SK-N-SH (cell line): ENCODE results near the gene OR11H7. TPM values are rescaled to one million over a fixed set of nuclear protein-coding genes. Genes with fewer than 3 reads are reported as not detected.

ENCODE experiments used
- CTCF ChIA-PET: fragments of 300-600, 350-600 bp; formaldehyde crosslinking; extraction: SDS; loops from one replicate; lab custom pipeline; 2021; lab: Yijun Ruan, JAX
- POLR2A ChIA-PET: fragments of 350-600 bp; sonication (Branson Sonifier 250); formaldehyde crosslinking; extraction: SDS; loops from one replicate; lab custom pipeline; 2020; ENCODE audit warnings: antibody characterized with exemption, inconsistent platforms; lab: Yijun Ruan, JAX
- DNase-seq: peaks from one replicate; pipeline ENCODE4 v3.0.0; 2012
- H2AFZ ChIP-seq: fragments of 200-600 bp; sonication (generic); 2 replicates; pipeline ENCODE4 v1.8.1; 2016; ENCODE audit warnings: antibody characterized with exemption, mild to moderate bottlenecking, low read depth
- H3F3A ChIP-seq: fragments of 200-600 bp; sonication (generic); replicated peaks from 2 replicates; pipeline ENCODE3; 2016; ENCODE audit warnings: antibody characterized with exemption, mild to moderate bottlenecking; ENCODE audit not compliant: insufficient read depth
- H3K27ac ChIP-seq, 2 experiments: fragments of 200-500 bp in 1 of 2; fragments of 200-600 bp in 1 of 2; sonication (Bioruptor generic) in 1 of 2; sonication (generic), shearing (Covaris generic) in 1 of 2; 2 replicates each; pipeline versions ENCODE4 v1.5.1 to v1.6.1; 2014 to 2016; ENCODE audit warnings: low read depth in 2 of 2, inconsistent platforms in 1 of 2, low read length in 1 of 2, mild to moderate bottlenecking in 1 of 2, mixed read lengths in 1 of 2
- H3K27me3 ChIP-seq: fragments of 200-600 bp; sonication (generic), shearing (Covaris generic); 2 replicates; pipeline ENCODE4 v1.6.1; 2016; ENCODE audit warnings: mixed run types; ENCODE audit not compliant: insufficient read depth
- H3K36me3 ChIP-seq, 2 experiments: fragments of 200-500 bp in 1 of 2; fragments of 200-600 bp in 1 of 2; sonication (Bioruptor generic) in 1 of 2; sonication (generic) in 1 of 2; replicated peaks in 1 of 2; 2 replicates each; pipeline versions ENCODE3 to v1.5.1; 2014 to 2016; ENCODE audit warnings: low read length in 1 of 2, mild to moderate bottlenecking in 1 of 2; ENCODE audit not compliant: insufficient read depth in 2 of 2, control insufficient read depth in 1 of 2
- H3K4me1 ChIP-seq, 2 experiments: fragments of 200-500 bp in 1 of 2; fragments of 200-600 bp in 1 of 2; sonication (Bioruptor generic) in 1 of 2; sonication (generic), shearing (Covaris generic) in 1 of 2; 2 replicates each; pipeline versions ENCODE4 v1.5.1 to v1.6.1; 2014 to 2016; ENCODE audit warnings: low read depth in 1 of 2, low read length in 1 of 2, mixed run types in 1 of 2; ENCODE audit not compliant: insufficient read depth in 2 of 2, control insufficient read depth in 1 of 2
- H3K4me2 ChIP-seq: fragments of 200-600 bp; sonication (generic), shearing (Covaris generic); 2 replicates; pipeline ENCODE4 v1.6.1; 2017; ENCODE audit warnings: mixed run types
- H3K4me3 ChIP-seq, 2 experiments: fragments of 200-500 bp in 1 of 2; fragments of 200-600 bp in 1 of 2; sonication (Bioruptor generic) in 1 of 2; sonication (generic), shearing (Covaris generic) in 1 of 2; 2 replicates each; pipeline versions ENCODE4 v1.5.1 to v1.8.1; 2014 to 2016; ENCODE audit warnings: low read depth in 2 of 2, inconsistent platforms in 1 of 2, low read length in 1 of 2, mild to moderate bottlenecking in 1 of 2, mixed read lengths in 1 of 2, moderate library complexity in 1 of 2
- H3K79me2 ChIP-seq: fragments of 200-600 bp; sonication (generic); 2 replicates; pipeline ENCODE4 v1.8.1; 2017; ENCODE audit warnings: mild to moderate bottlenecking; ENCODE audit not compliant: insufficient read depth
- H3K9ac ChIP-seq: fragments of 200-600 bp; sonication (generic); 2 replicates; pipeline ENCODE4 v1.6.1; 2017; ENCODE audit warnings: mixed run types
- H3K9me2 ChIP-seq: fragments of 200-600 bp; sonication (generic); 2 replicates; pipeline ENCODE4 v1.6.1; 2017; ENCODE audit warnings: mixed run types
- H3K9me3 ChIP-seq: fragments of 200-600 bp; sonication (generic); 2 replicates; pipeline ENCODE4 v1.6.1; 2017; ENCODE audit warnings: mixed run types, mild to moderate bottlenecking, moderate library complexity
- H4K20me1 ChIP-seq: fragments of 200-600 bp; sonication (generic); 2 replicates; pipeline ENCODE4 v1.6.1; 2017; ENCODE audit warnings: mild to moderate bottlenecking, mixed run types; ENCODE audit not compliant: insufficient read depth
- CTCF ChIP-seq: fragments of 200-600 bp; sonication (generic); IDR thresholded peaks from 2 replicates; pipeline ENCODE4 v1.6.1; 2017; ENCODE audit warnings: antibody characterized with exemption, mild to moderate bottlenecking, moderate library complexity
- ELF1 ChIP-seq: IDR thresholded peaks from 2 replicates; pipeline ENCODE4 v1.4.0; 2012
- FOSL2 ChIP-seq: IDR thresholded peaks from 2 replicates; pipeline ENCODE4 v1.4.0; 2012; ENCODE audit warnings: low read depth, mild to moderate bottlenecking, moderate library complexity, borderline replicate concordance
- FOXJ3 ChIP-seq: sonication (generic); formaldehyde crosslinking; IDR thresholded peaks from 2 replicates; pipeline ENCODE4 v1.5.1; 2020; ENCODE audit warnings: mild to moderate bottlenecking, missing genetic modification reagents
- GABPA ChIP-seq: IDR thresholded peaks from 2 replicates; pipeline ENCODE4 v1.4.0; 2012; ENCODE audit warnings: low read depth, mild to moderate bottlenecking
- GATA2 ChIP-seq: sonication (generic); formaldehyde crosslinking; IDR thresholded peaks from 2 replicates; pipeline ENCODE4 v1.5.0; 2020; ENCODE audit warnings: mild to moderate bottlenecking, missing genetic modification reagents
- IRF3 ChIP-seq: fragments of 150-350 bp; IDR thresholded peaks from 2 replicates; pipeline ENCODE4 v1.6.1; 2016; ENCODE audit warnings: mild to moderate bottlenecking, low read depth, low read length
- MAX ChIP-seq: IDR thresholded peaks from 2 replicates; pipeline ENCODE4 v1.4.0; 2012; ENCODE audit warnings: low read depth
- MXI1 ChIP-seq: IDR thresholded peaks from 2 replicates; pipeline ENCODE4 v1.6.1; 2012; ENCODE audit warnings: mild to moderate bottlenecking, low read depth, low read length, improper control_type of control experiment
- PBX3 ChIP-seq: IDR thresholded peaks from 2 replicates; pipeline ENCODE4; 2012
- POLR2AphosphoS5 ChIP-seq: IDR thresholded peaks from 2 replicates; pipeline ENCODE4 v1.6.1; 2012; ENCODE audit warnings: low read depth, low read length
- REST ChIP-seq: IDR thresholded peaks from 2 replicates; pipeline ENCODE4 v1.6.1; 2012; ENCODE audit warnings: mild to moderate bottlenecking, low read depth, low read length, moderate library complexity
- RXRA ChIP-seq: IDR thresholded peaks from 2 replicates; pipeline ENCODE4 v1.4.0; 2012; ENCODE audit warnings: low read depth, mild to moderate bottlenecking, borderline replicate concordance
- SIN3A ChIP-seq: IDR thresholded peaks from 2 replicates; pipeline ENCODE4 v1.6.1; 2012; ENCODE audit warnings: low read depth, mild to moderate bottlenecking, low read length, moderate library complexity, borderline replicate concordance
- YY1 ChIP-seq: IDR thresholded peaks from 2 replicates; pipeline ENCODE4 v1.4.0; 2012; ENCODE audit warnings: low read depth, mild to moderate bottlenecking
- WGBS: methylation state at CpG from one replicate; pipeline ENCODE4 v1.1.6; 2017; ENCODE audit warnings: low lambda C conversion rate; 5-methylcytosine and 5-hydroxymethylcytosine counted together
- polyA plus RNA-seq, 3 experiments: library from polyadenylated mRNA; depleted of rRNA; stranded (reverse); fragments of >200 nt; gene quantifications; 2 replicates each; pipeline ENCODE4 v1.2.3, GENCODE V29; 2012
- TF ChIP-seq, protein P1 (sequence below): fragments of 150-350 bp; IDR thresholded peaks from 2 replicates; pipeline ENCODE4 v1.6.1; 2017; ENCODE audit warnings: antibody characterized with exemption, low read length, low read depth, borderline replicate concordance

Gene OR11H7
- polyA plus RNA-seq, 1 of the 3 experiments (the other 2 are of a cell fraction): not detected

- POLR2A ChIA-PET: no interaction called here
Observed at GRCh38 chr14:20191396-20191795, 37.4 kb upstream of the OR11H7 start.

GRCh38 chr14:20194101-20194500, 34.7 kb upstream of the OR11H7 start:
- Histone ChIP-seq H3K79me2 (no peaks in the 10 kb centered on the region), H3K4me2 (no peak overlapping the region), H3K9me3 (no peaks in the 10 kb centered on the region), H3K36me3 (no peaks in the 10 kb centered on the region), H3K4me3 (no peak overlapping the region), H4K20me1 (no peaks in the 10 kb centered on the region), H3K27ac (no peak overlapping the region), H3K27me3 (peaks cover 48% of the 10 kb centered on the region), H3K9ac (no peak overlapping the region), H3K9me2 (no peaks in the 10 kb centered on the region), H2AFZ (no peak overlapping the region), H3F3A (no peaks in the 10 kb centered on the region), H3K4me1 (no peaks in the 10 kb centered on the region)
- POLR2A ChIA-PET: no interaction called here
- no peak for DNase-seq
- CTCF ChIA-PET: no interaction called here
- TF ChIP-seq MXI1: no peak
- no peak for TF ChIP-seq FOXJ3
- no peak for TF ChIP-seq GABPA
- TF ChIP-seq IRF3: no peak
- no peak for TF ChIP-seq FOSL2
- TF ChIP-seq PBX3: no peak
- TF ChIP-seq GATA2 (CRISPR knock-in tag): no peak
- TF ChIP-seq POLR2AphosphoS5: no peak
- TF ChIP-seq ELF1: no peak
- TF ChIP-seq YY1: no peak
- TF ChIP-seq SIN3A: no peak
- no peak for TF ChIP-seq CTCF
- TF ChIP-seq, protein P1, sequence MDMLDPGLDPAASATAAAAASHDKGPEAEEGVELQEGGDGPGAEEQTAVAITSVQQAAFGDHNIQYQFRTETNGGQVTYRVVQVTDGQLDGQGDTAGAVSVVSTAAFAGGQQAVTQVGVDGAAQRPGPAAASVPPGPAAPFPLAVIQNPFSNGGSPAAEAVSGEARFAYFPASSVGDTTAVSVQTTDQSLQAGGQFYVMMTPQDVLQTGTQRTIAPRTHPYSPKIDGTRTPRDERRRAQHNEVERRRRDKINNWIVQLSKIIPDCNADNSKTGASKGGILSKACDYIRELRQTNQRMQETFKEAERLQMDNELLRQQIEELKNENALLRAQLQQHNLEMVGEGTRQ: no peak
- TF ChIP-seq MAX: no peak

More at GRCh38 chr14:20191396-20191795, 37.4 kb upstream of the OR11H7 start:
- H3K4me2 ChIP-seq: no peak overlapping the region
- 12% methylated on average over 3 of the region's 3 CpGs for WGBS
- no peaks in the 10 kb centered on the region for H3K9me3 ChIP-seq
- H2AFZ ChIP-seq: no peak overlapping the region
- H3K4me1 ChIP-seq: no peaks in the 10 kb centered on the region
- DNase-seq: no peak
- H3K27me3 ChIP-seq: peaks cover 36% of the 10 kb centered on the region; the same call in 1 of the 2 replicates
- TF ChIP-seq REST: peak; percentile 81; the same call in 1 of the 2 replicates
- TF ChIP-seq RXRA: no peak
- TF ChIP-seq, all 33 proteins: peak for 1
- Histone ChIP-seq H3K4me3 (no peak overlapping the region), H3K27ac (no peak overlapping the region), H3K79me2 (no peaks in the 10 kb centered on the region), H3F3A (no peaks in the 10 kb centered on the region), H3K36me3 (no peaks in the 10 kb centered on the region), H3K9me2 (no peaks in the 10 kb centered on the region), H4K20me1 (no peaks in the 10 kb centered on the region), H3K9ac (no peak overlapping the region)
- CTCF ChIA-PET: no interaction called here
